GM18867 (cell line): Measurements from ENCODE around the gene PAGE3.

ENCODE experiments used
- ATAC-seq: cut with Tn5 transposase; IDR thresholded peaks from one replicate; pipeline ENCODE4 v1.9.1; 2021; ENCODE audit warnings: mild to moderate bottlenecking, moderate library complexity; ENCODE audit not compliant: unreplicated experiment

Gene PAGE3

GRCh38 chrX:55264816-55265215, at the start of gene PAGE3:
TSS of gene PAGE3 (minus strand) at chrX:55264916. CDS start at chrX:55263903, 1,013 bp downstream.
- no peak for ATAC-seq

GRCh38 chrX:55312655-55313054, 47.9 kb upstream of the PAGE3 start:
- no peak for ATAC-seq

- ATAC-seq: no peak
Observed at GRCh38 chrX:55290963-55291362, 26.2 kb upstream of the PAGE3 start.

- ATAC-seq: no peak
Observed at GRCh38 chrX:55279832-55280231, 15.1 kb upstream of the PAGE3 start.

GRCh38 chrX:55260806-55261205, 3.9 kb downstream of the PAGE3 start:
- ATAC-seq: no peak

GRCh38 chrX:55253528-55253927, 11.2 kb downstream of the PAGE3 start:
- no peak for ATAC-seq

- no peak for ATAC-seq
Observed at GRCh38 chrX:55240788-55241340, 23.9 kb downstream of the PAGE3 start.

GRCh38 chrX:55220119-55220794, 44.5 kb downstream of the PAGE3 start, which contains the start of gene PAGE5:
TSS of gene PAGE5 (plus strand) at chrX:55220346. CDS start at chrX:55221383, 1,037 bp downstream.
- ATAC-seq: no peak

- no peak for ATAC-seq
Observed at GRCh38 chrX:55213381-55213780, 51.3 kb downstream of the PAGE3 start.

- ATAC-seq: no peak
Observed at GRCh38 chrX:55210931-55211677, 53.6 kb downstream of the PAGE3 start.
